GM13977 (cell line): ENCODE measurements around the gene AKAP9.
"Not testable (repeated sequence)": the region's sequence is repeated elsewhere in the genome, so short reads cannot be mapped to it uniquely, and the experiment has no call there.

Source experiments
- DNase-seq: peaks from one replicate; pipeline ENCODE4 v3.0.0; 2012; ENCODE audit warnings: low spot score
- in situ Hi-C: fragments of 300-500 bp; cut with MboI; formaldehyde crosslinking; loops from one replicate; pipeline ENCODE4 v1.12.0; 2022; ENCODE audit warnings: low sequenced_read_pairs, low pct_unique_long_range_greater_than_20kb, mixed read lengths, inconsistent platforms; ENCODE audit not compliant: unreplicated experiment
- TF ChIP-seq, protein P1 (sequence below): IDR thresholded peaks from 2 replicates; pipeline ENCODE4 v1.5.1; 2012; ENCODE audit warnings: mild to moderate bottlenecking, control low read depth; ENCODE audit not compliant: insufficient read depth; ENCODE audit errors: extremely low read depth, missing control alignments

AKAP9 gene

DNA sequence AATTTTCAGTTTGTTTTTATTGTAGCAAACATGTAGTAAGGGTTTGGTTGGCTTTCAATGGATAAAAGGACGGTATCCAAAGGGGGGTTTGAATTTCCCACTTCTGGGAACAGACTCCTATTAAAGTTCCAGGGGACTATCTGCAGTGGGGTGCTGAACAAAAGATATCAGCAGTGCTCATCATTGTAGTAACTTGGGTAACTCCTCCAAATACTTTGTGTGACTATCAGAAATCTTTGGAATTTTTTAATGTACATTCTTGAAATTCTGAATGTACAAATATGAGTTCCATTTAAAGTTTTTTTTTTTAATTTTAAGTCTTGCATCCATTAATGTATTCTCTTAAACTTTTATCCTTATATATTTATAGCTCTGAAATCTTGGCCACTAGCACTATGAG lies 151.5 kb downstream of the AKAP9 start:
- in situ Hi-C loops: no loop called here
- no peak for DNase-seq
- TF ChIP-seq, protein P1, sequence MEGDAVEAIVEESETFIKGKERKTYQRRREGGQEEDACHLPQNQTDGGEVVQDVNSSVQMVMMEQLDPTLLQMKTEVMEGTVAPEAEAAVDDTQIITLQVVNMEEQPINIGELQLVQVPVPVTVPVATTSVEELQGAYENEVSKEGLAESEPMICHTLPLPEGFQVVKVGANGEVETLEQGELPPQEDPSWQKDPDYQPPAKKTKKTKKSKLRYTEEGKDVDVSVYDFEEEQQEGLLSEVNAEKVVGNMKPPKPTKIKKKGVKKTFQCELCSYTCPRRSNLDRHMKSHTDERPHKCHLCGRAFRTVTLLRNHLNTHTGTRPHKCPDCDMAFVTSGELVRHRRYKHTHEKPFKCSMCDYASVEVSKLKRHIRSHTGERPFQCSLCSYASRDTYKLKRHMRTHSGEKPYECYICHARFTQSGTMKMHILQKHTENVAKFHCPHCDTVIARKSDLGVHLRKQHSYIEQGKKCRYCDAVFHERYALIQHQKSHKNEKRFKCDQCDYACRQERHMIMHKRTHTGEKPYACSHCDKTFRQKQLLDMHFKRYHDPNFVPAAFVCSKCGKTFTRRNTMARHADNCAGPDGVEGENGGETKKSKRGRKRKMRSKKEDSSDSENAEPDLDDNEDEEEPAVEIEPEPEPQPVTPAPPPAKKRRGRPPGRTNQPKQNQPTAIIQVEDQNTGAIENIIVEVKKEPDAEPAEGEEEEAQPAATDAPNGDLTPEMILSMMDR: no peak

DNA sequence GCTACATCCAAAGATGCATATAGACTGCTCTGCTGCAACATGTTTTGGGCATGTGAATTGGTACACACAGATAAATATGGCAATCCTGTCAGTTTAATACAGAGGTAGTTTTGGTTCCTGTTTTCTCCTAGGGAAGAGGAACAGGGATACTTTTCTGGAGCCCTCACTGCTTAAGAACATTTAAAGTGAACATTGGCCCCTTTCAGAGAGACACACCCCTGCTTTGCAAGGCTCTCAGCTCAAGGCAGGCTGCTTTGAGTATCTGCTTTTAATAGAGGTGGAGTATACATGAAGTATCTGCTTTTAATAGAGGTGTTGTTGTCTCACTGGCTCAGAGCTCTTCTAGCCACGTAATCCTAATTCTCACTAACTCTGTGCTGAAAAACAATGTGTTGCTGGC lies 154.7 kb downstream of the AKAP9 start:
- in situ Hi-C loops: no loop called here
- TF ChIP-seq, protein P1: no peak
- no peak for DNase-seq

DNA sequence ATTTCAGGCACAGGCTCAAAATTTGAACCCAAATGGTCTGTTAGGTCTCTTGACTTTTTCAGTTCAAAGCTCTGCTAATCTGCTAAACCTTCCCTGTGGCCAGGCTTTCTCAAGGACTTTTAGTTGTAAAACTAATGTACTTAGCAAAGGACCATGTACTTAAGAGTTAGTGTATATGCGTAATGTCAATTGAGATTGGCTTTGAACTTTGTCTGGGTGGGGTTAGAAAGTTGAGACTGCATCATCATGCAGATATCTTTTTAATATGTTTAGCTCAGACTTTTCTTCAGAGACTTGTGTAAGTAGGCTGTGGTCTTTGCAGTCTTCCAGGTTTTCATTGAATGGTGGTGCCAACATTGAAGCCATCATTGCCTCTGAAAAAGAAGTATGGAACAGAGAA lies 159.9 kb downstream of the AKAP9 start:
- in situ Hi-C loops: no loop called here
- no peak for DNase-seq
- TF ChIP-seq, protein P1: no peak

DNA sequence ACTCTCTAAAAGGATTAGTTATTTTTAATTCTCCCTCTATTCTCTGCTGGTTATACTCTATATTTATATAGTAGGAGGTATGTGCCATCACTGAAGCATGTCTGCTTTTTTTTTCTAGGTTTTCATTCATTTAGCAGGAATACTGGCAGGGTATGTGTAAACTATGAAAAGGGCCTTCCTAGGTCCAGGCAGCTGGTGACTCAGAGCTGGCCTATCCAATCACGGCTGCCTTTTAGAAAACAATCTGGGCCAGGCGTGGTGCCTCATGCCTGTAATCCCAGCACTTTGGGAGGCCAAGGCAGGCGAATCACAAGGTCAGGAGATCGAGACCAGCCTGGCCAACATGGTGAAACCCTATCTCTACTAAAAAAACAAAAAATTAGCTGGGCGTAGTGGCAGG lies 162.2 kb downstream of the AKAP9 start:
- DNase-seq, in situ Hi-C loops: not testable (repeated sequence)

DNA sequence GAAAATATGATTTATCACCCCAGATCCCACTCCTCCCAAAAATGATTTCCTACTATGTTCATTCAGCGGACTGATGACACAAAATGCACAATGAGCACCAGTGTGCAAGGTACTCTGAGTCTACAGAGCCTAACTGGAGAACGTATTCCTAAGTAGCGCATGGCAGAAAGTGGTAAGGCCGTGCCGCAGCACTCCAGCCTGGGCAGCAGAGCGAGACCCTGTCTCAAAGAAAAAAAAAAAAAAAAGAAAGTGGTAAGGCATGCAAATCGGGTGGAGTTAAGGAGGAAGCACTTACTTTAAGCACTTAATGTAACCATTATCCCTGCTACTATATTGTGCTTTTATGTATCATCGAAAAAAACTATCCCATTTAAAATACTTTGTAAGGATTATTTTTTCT lies 168.2 kb downstream of the AKAP9 start:
- TF ChIP-seq, protein P1: no peak
- in situ Hi-C loops: no loop called here
- DNase-seq: no peak

DNA sequence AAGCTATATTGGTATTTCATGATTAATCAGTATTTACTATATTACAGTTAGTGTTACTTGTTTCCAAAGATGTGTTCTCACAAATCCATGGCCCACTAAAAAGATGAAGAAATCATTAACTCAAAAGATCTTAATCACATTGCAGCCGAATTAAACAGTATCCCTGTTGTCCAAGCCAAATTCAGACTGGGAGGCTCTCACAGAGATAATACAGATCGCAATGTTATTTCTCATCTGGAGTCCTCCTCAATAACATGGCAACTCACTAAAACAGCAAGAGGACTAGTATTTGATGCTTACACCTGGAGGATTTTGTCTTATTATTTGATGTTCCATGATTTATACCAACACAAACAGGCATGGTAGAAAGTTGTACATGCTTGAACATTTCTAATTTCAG lies 170.2 kb downstream of the AKAP9 start:
- in situ Hi-C loops: no loop called here
- TF ChIP-seq, protein P1: no peak
- no peak for DNase-seq

DNA sequence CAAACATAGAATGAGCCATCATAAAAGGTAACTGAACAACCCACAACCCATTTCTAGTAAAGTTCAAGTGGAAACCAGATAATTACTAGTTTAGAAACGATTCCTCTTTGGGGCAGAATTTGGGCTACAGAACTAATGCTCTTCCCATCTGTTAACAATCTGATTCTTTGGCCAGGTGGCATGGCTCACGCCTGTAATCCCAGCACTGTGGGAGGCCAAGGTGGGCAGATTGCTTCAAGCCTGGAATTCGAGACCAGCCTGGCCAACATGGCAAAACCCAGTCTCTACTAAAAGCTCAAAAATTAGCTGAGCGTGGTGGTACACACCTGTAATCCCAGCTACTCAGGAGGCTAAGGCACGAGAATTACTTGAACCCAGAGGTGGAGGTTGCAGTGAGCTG lies 175.2 kb downstream of the AKAP9 start:
- TF ChIP-seq, protein P1: no peak
- in situ Hi-C loops: no loop called here
- DNase-seq: no peak
